GM10847 (cell line): ENCODE data around the gene NMB.

ENCODE experiments used
- POLR2A ChIP-seq: IDR thresholded peaks from 2 replicates; pipeline ENCODE4 v1.6.1; 2011; ENCODE audit not compliant: insufficient read length; ENCODE audit errors: extremely low read depth

The NMB gene

GRCh38 chr15:84661001-84661400, 3.0 kb upstream of the NMB start:
- TF ChIP-seq POLR2A = no peak

- no peak for TF ChIP-seq POLR2A
These were observed 2.1 kb upstream of the NMB start for GRCh38 chr15:84659904-84660781.

- TF ChIP-seq POLR2A = no peak
These were observed 901 bp upstream of the NMB start for GRCh38 chr15:84658788-84659411.

- no peak for TF ChIP-seq POLR2A
These were observed 285 bp downstream of the NMB start for GRCh38 chr15:84657748-84658079.

GRCh38 chr15:84656972-84657371, 1.0 kb downstream of the NMB start:
- TF ChIP-seq POLR2A = no peak

GRCh38 chr15:84654689-84655453, 3.1 kb downstream of the NMB start:
- no peak for TF ChIP-seq POLR2A

GRCh38 chr15:84653910-84654688, 3.9 kb downstream of the NMB start, which contains the start of gene WDR73:
Gene WDR73, minus strand, starts transcription at chr15:84654283. Its CDS starts 9 bp downstream, at chr15:84654274.
- TF ChIP-seq POLR2A = peak; percentile 50

- no peak for TF ChIP-seq POLR2A
These were observed 4.5 kb downstream of the NMB start for GRCh38 chr15:84653584-84653909.

GRCh38 chr15:84649706-84650105, 8.3 kb downstream of the NMB start:
- no peak for TF ChIP-seq POLR2A

GRCh38 chr15:84648539-84648938, 9.5 kb downstream of the NMB start:
- TF ChIP-seq POLR2A = no peak

GRCh38 chr15:84647726-84648125, 10.3 kb downstream of the NMB start:
- no peak for TF ChIP-seq POLR2A

- TF ChIP-seq POLR2A = no peak
These were observed 12.0 kb downstream of the NMB start for GRCh38 chr15:84645997-84646396.

GRCh38 chr15:84645496-84645895, 12.5 kb downstream of the NMB start:
- TF ChIP-seq POLR2A = no peak

- TF ChIP-seq POLR2A = no peak
These were observed 14.2 kb downstream of the NMB start for GRCh38 chr15:84643838-84644237.

GRCh38 chr15:84638103-84638502, 19.9 kb downstream of the NMB start:
- no peak for TF ChIP-seq POLR2A

GRCh38 chr15:84634228-84634837, 23.7 kb downstream of the NMB start:
- no peak for TF ChIP-seq POLR2A
